A673 (cell line): ENCODE measurements around the gene SUOX.

Experiments used
- CTCF ChIP-seq: fragments of 300-800, 200-600 bp; sonication (generic); conservative IDR thresholded peaks from 2 replicates; pipeline ENCODE4 v1.5.1; 2017; ENCODE audit warnings: low read depth, mild to moderate bottlenecking, antibody characterized with exemption, low read length, moderate library complexity, mixed read lengths
- EZH2 ChIP-seq: fragments of 200-600 bp; sonication (generic); IDR thresholded peaks from 2 replicates; pipeline ENCODE4 v1.6.1; 2017; ENCODE audit warnings: borderline replicate concordance, low read depth, mild to moderate bottlenecking, mixed read lengths, antibody characterized with exemption, low read length; ENCODE audit not compliant: poor library complexity, severe bottlenecking

- TF ChIP-seq CTCF (no peak), EZH2 (no peak)
Observed at GRCh38 chr12:55972456-55972855, 24.6 kb upstream of the SUOX start.
